SKM-1 treated with dmso at 0.1 percent for 144 hours (cell line): ENCODE data around the gene GADD45A.
"Not testable (repeated sequence)": the region's sequence is repeated elsewhere in the genome, so short reads cannot be mapped to it uniquely, and the experiment has no call there.

Source experiments
- DNase-seq: peaks from one replicate; lab custom pipeline; 2025; ENCODE audit not compliant: unreplicated experiment; lab: John Stamatoyannopoulos, UW

Gene GADD45A

GRCh38 chr1:67685067-67685557 is at the start of gene GADD45A:
Gene GADD45A (plus strand): TSS chr1:67685201. CDS start chr1:67685495, 294 bp downstream.
- DNase-seq, result peak; percentile 97

GRCh38 chr1:67636146-67636545 is 48.9 kb upstream of the GADD45A start:
- peak; percentile 20 for DNase-seq

GRCh38 chr1:67639361-67639760 is 45.6 kb upstream of the GADD45A start:
- no peak for DNase-seq

GRCh38 chr1:67642629-67643028 is 42.4 kb upstream of the GADD45A start:
- DNase-seq, result no peak

- no peak for DNase-seq
Measured at GRCh38 chr1:67644566-67644965, 40.4 kb upstream of the GADD45A start.

GRCh38 chr1:67645495-67646144 is 39.4 kb upstream of the GADD45A start:
- no peak for DNase-seq

- no peak for DNase-seq
Measured at GRCh38 chr1:67646145-67647035, 38.6 kb upstream of the GADD45A start.

- no peak for DNase-seq
Measured at GRCh38 chr1:67647036-67647798, 37.8 kb upstream of the GADD45A start.

GRCh38 chr1:67647814-67648358 is 37.1 kb upstream of the GADD45A start:
- no peak for DNase-seq

GRCh38 chr1:67648582-67649326 is 36.2 kb upstream of the GADD45A start:
- no peak for DNase-seq

GRCh38 chr1:67650061-67650460 is 34.9 kb upstream of the GADD45A start:
- DNase-seq, result no peak

GRCh38 chr1:67651031-67651430 is 34.0 kb upstream of the GADD45A start:
- DNase-seq, result no peak

GRCh38 chr1:67652800-67653199 is 32.2 kb upstream of the GADD45A start:
- no peak for DNase-seq

- no peak for DNase-seq
Measured at GRCh38 chr1:67653304-67653703, 31.7 kb upstream of the GADD45A start.

GRCh38 chr1:67655581-67655980 is 29.4 kb upstream of the GADD45A start:
- DNase-seq, result no peak

- DNase-seq, result not testable (repeated sequence)
Measured at GRCh38 chr1:67657152-67657551, 27.8 kb upstream of the GADD45A start.

- no peak for DNase-seq
Measured at GRCh38 chr1:67659229-67659628, 25.8 kb upstream of the GADD45A start.

- DNase-seq, result no peak
Measured at GRCh38 chr1:67662884-67663283, 22.1 kb upstream of the GADD45A start.

GRCh38 chr1:67664048-67664447 is 21.0 kb upstream of the GADD45A start:
- DNase-seq, result no peak

GRCh38 chr1:67665307-67665706 is 19.7 kb upstream of the GADD45A start:
- not testable (repeated sequence) for DNase-seq
